Right atrium auricular region (tissue), 2 donors: ENCODE results near the gene TBC1D2B. TPM values are rescaled to one million over a fixed set of nuclear protein-coding genes. Genes with fewer than 3 reads are reported as not detected.

Source experiments
- DNase-seq: peaks from one replicate; pipeline ENCODE4 v3.0.0-alpha.2; 2019; ENCODE audit warnings: low spot score
- H3K27ac ChIP-seq, 2 donors: fragments of 200-600 bp; sonication (generic); 1 replicate in 1 of 2; 2 replicates in 1 of 2; pipeline ENCODE4 v1.5.1; 2016 to 2019
- H3K27me3 ChIP-seq, 2 donors: fragments of 200-600 bp; sonication (generic); one replicate each; pipeline versions ENCODE4 v1.5.1 to v1.6.0; 2017 to 2019
- H3K36me3 ChIP-seq: fragments of 200-600 bp; sonication (generic); one replicate; pipeline ENCODE4 v1.5.1; 2016
- H3K4me1 ChIP-seq, 2 donors: fragments of 200-600 bp; sonication (generic); one replicate each; pipeline versions ENCODE4 v1.5.1 to v1.6.0; 2017 to 2019
- H3K4me3 ChIP-seq, 2 donors: fragments of 200-600 bp; sonication (generic); 1 replicate in 1 of 2; 2 replicates in 1 of 2; pipeline ENCODE4 v1.5.1; 2017 to 2019; ENCODE audit warnings: mild to moderate bottlenecking in 1 of 2, moderate library complexity in 1 of 2
- H3K9me3 ChIP-seq, 2 donors: fragments of 200-600 bp; sonication (generic); one replicate each; pipeline ENCODE4 v1.5.1; 2019
- total RNA-seq, 2 donors: library from RNA; depleted of rRNA; stranded (reverse); fragments of >200 nt; gene quantifications; one replicate each; pipeline ENCODE4 v1.1.0, GENCODE V29; 2016
- TF ChIP-seq, protein P1 (sequence below), 2 donors: fragments of 200-600 bp; sonication (generic); IDR thresholded peaks; one replicate each; pipeline ENCODE4 v1.5.1; 2019; ENCODE audit warnings: antibody characterized with exemption in 2 of 2

The TBC1D2B gene
- total RNA-seq, 2 donors from 2014 or later: 12.5 to 27.7 TPM

DNA sequence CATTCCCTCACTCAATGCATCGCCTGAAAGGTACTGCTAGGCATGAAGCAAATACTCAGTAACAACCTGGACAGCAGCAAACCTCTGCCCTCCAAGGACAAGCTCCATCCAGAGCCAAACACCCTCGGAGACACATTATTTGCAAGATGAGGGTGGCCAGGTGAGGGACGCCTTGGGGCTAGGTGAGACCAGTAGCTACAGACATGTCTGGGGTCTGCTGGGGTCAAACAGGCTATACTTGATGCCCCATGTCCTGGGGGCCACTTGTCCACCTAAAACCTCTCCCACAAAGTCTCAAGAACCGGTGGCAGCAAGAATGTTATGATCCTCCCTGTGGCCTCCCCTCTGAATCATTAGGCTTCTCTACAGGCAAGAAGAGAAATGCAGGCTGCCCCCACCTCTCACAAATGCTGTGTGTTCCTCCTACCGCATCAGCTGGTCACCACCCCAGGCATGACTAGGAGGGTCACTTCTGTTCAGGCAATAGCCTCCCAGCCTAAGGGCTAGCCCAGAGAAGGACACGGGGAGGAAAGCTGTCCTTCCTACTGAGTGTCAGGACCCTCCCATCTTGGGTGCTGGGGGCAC is 54.3 kb downstream of the TBC1D2B start:
- Histone ChIP-seq H3K9me3 (no peaks in the 10 kb centered on the region), H3K27ac (no peak overlapping the region), H3K27me3 (no peaks in the 10 kb centered on the region), H3K4me1 (peaks cover 0 to 29% of the 10 kb centered on the region in 2 donors), H3K4me3 (no peak overlapping the region), H3K36me3 (peaks cover 32% of the 10 kb centered on the region)
- DNase-seq: no peak
- TF ChIP-seq, protein P1, sequence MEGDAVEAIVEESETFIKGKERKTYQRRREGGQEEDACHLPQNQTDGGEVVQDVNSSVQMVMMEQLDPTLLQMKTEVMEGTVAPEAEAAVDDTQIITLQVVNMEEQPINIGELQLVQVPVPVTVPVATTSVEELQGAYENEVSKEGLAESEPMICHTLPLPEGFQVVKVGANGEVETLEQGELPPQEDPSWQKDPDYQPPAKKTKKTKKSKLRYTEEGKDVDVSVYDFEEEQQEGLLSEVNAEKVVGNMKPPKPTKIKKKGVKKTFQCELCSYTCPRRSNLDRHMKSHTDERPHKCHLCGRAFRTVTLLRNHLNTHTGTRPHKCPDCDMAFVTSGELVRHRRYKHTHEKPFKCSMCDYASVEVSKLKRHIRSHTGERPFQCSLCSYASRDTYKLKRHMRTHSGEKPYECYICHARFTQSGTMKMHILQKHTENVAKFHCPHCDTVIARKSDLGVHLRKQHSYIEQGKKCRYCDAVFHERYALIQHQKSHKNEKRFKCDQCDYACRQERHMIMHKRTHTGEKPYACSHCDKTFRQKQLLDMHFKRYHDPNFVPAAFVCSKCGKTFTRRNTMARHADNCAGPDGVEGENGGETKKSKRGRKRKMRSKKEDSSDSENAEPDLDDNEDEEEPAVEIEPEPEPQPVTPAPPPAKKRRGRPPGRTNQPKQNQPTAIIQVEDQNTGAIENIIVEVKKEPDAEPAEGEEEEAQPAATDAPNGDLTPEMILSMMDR (IDR thresholded peaks at IDR 0.05): no peak

DNA sequence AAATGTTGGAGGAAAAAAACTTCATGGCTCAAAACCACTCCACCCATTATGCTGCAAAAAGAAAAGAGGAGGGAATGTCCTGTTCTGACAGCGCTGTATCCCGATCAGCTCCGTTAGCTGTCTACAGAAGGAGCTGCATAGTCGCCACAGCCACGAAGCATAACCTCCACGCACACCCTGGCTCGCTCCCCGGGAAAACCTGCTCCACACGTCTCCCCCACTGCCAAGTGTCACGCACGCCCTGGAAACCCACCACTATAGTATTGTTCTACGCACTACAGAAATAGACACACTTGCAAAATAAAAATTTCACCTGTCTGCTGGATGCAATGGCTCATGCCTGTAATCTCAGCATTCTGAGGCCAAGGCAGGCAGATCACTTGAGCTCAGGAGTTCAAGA is 55.8 kb downstream of the TBC1D2B start:
- H3K9me3 ChIP-seq: no peaks in the 10 kb centered on the region
- H3K27ac ChIP-seq: no peak overlapping the region
- no peak for DNase-seq
- H3K4me1 ChIP-seq: peaks cover 0 to 36% of the 10 kb centered on the region in 2 donors
- TF ChIP-seq, protein P1 (IDR thresholded peaks at IDR 0.05): no peak
- peaks cover 31% of the 10 kb centered on the region for H3K36me3 ChIP-seq
- no peaks in the 10 kb centered on the region for H3K27me3 ChIP-seq
- no peak overlapping the region for H3K4me3 ChIP-seq

DNA sequence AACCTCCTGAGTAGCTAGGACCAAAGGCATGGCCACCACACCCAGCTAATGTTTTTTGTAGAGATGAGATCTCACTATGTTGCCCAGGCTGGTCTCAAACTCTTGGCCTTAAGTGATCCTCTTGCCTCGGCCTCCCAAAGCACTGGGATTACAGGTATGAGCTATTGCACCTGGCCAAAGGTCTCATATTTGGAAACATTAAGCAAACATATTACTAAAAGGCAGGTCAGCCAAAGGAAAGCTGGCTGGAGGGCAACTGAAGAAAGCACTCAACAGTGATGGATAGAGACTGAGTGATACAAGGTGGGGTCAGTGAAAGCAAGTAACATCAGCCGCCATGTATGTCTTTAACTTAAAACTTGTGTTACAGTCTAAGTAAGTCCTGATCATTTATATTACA is 57.5 kb downstream of the TBC1D2B start:
- TF ChIP-seq, protein P1 (IDR thresholded peaks at IDR 0.05): no peak
- no peaks in the 10 kb centered on the region for H3K9me3 ChIP-seq
- H3K27me3 ChIP-seq: no peaks in the 10 kb centered on the region
- DNase-seq: no peak
- peaks cover 42% of the 10 kb centered on the region for H3K36me3 ChIP-seq
- no peak overlapping the region for H3K27ac ChIP-seq
- no peak overlapping the region for H3K4me3 ChIP-seq
- peaks cover 0 to 34% of the 10 kb centered on the region in 2 donors for H3K4me1 ChIP-seq

DNA sequence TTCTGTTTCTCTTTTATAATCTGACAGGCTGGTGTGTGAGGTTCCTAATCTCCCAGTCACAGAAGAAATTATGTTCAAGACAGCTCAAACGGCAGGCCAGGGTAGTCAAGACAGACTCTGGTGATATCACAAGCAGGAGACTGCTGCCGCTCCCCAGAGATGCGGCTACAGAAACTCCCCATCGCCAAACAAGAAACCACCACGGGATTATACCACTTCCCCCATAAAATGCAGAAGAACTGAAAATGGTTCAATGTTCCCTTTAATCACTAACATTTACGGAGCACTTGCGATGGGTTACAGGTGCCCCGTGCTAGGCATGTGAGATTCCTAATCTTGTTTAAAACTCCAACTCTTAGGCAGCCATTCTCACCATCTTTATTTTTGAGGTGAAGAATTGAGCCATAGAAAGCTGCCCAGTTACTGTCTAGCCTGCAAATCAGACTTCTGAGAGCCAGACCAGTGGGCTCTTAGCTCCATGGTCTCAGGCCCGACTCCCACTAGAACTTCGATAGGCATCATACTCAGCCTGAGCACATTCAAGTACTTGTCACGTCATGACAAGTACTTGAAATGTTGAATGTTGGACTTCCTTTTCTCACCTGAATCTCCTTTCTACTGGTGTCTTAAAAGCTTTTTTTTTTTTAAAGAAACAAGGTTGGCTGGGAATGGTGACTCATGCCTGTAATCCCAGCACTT is 58.4 kb downstream of the TBC1D2B start:
- Histone ChIP-seq H3K4me1 (peaks cover 0 to 24% of the 10 kb centered on the region in 2 donors), H3K27ac (no peak overlapping the region), H3K9me3 (no peaks in the 10 kb centered on the region), H3K4me3 (no peak overlapping the region), H3K36me3 (peaks cover 50% of the 10 kb centered on the region), H3K27me3 (no peaks in the 10 kb centered on the region)
- TF ChIP-seq, protein P1 (IDR thresholded peaks at IDR 0.05): no peak
- no peak for DNase-seq

DNA sequence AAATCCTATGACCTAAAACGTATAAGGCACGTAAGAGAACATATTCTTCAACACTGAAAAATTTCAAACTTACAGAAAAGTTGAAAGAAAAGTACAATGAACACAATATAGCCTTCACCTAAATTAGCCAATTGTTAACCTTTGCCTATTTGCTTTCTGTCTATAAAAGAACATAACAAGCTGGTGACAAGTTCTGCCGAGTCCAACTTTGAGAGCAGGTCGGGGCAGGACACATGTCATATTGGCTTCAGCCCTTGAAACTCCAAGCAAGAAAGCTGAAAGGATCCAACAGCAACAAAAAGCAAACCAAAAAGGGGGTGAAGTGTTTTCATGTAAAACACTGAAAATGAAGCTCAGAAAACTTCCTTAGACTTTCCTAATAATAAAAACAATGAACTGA is 59.1 kb downstream of the TBC1D2B start:
- H3K27me3 ChIP-seq: no peaks in the 10 kb centered on the region
- TF ChIP-seq, protein P1 (IDR thresholded peaks at IDR 0.05): no peak
- no peak overlapping the region for H3K27ac ChIP-seq
- no peak for DNase-seq
- peaks cover 0 to 18% of the 10 kb centered on the region in 2 donors for H3K4me1 ChIP-seq
- H3K9me3 ChIP-seq: no peaks in the 10 kb centered on the region
- peaks cover 46% of the 10 kb centered on the region for H3K36me3 ChIP-seq
- H3K4me3 ChIP-seq: no peak overlapping the region
